DMS53 treated with DMSO at 0.1 percent for 48 hours (cell line): ENCODE results near the gene SERP2.
A peak's percentile ranks its signal among the peaks of the same experiment; 100 is the strongest.

Experiments used
- DNase-seq: peaks from one replicate; lab custom pipeline; 2025; ENCODE audit not compliant: unreplicated experiment; lab: John Stamatoyannopoulos, UW

The SERP2 gene

DNA sequence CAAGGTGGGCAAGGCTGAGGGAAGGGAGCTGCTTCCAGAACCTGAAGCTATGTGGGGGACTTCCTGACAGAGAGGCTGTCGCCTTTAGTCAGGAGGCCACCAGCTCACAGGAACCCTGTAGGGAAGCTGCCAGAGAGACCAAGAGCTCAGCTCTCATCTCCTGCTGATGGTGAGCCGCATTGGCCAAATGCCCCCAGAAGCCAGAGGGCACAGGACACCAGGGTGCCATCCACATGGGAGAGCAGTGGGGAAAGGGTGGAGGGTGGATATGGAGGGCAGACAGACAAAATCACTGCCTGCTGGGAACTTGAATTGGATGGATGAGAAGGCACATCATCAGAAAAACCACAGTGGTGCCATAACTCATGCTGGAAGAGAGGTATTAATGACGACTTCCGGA, 36.0 kb downstream of the SERP2 start:
- DNase-seq, result no peak

DNA sequence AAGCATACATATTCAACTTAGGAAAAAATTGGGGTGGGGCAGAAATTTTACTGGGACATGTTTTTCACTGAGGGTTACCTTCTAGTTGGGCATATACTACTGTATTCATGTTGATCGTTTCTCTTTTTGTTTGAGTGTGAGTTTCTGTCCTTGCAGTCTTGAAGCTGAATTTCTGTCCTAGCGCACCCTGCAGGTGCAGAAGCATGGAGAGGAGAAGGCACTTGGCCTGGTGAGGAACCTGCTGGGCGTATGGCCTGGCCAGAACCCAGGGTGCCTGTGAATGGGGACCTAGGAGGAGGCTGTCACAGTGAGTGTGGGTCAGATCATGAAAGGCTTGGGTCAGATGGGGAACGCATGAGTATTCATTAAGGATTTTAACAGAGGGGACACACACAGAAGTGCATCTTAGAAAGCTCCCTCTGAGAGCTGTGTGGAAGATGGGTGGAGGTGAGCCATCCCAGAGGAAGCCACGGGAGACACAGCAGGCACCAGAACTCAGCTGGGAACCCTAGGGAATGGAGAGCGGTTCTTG, 36.8 kb downstream of the SERP2 start:
- DNase-seq, result no peak

DNA sequence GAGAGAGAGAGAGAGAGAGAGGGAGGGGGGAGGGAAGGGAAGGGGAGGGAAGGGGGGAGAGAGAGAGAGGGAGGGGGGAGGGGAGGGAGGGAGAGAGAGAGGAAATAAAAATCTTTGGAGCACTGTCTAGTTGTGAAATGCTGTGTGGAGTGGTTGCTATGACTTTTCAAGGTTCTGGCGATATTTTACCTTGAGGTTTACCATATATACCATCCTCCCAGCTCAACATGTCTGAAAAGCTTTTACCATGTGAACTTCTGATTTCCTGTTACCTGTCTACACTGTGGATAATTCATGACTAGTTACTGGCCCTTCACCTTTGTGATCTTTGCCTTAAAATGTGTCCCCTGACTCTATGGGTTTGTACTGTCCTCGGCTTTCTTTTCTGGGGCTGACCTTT, 38.2 kb downstream of the SERP2 start:
- no peak for DNase-seq

DNA sequence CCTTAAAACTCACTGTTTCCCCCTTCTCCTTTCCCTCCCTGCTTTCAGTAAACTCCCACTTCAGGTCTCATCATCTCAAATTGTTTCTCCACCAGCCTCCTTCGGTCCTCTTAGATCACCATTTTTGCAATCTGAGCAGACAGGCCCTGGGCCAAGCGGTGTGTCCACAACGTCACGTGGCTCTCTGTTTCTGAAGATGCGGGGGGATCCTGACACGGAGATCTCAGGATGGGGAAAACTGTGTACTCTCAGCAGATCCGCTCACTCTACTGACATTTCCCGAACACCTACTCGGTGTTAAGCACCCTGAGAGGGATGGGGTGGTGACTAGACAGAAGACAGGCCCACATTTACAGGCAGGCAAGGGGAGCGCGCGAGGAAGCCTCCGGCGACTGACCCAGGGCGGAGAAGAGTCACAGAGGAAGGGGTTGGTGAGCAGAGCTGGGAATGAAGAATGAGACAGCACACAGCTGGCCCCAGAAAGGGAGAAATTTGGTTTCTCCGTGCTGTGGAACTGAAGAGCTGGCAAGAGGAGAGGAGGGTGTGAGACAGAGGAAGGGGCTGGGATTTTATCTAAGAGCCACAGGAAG, 38.8 kb downstream of the SERP2 start:
- no peak for DNase-seq

DNA sequence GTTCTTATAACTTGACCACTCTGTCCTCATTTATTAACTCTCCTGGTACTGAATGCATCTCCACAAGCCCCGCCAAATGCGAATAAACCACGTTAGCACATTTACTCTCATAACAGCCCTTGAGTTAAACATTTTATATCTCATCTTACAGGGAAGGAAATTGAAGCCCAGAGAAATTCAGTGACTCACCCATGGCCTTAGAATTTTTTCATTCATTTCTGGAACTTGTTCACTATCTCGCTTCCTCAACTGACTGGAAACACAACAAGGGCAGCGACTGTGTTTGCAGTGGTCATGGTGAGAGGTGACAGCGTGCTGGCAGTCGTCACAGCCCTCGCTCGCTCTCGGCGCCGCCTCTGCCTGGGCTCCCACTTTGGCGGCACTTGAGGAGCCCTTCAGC, 39.5 kb downstream of the SERP2 start:
- DNase-seq, result no peak

DNA sequence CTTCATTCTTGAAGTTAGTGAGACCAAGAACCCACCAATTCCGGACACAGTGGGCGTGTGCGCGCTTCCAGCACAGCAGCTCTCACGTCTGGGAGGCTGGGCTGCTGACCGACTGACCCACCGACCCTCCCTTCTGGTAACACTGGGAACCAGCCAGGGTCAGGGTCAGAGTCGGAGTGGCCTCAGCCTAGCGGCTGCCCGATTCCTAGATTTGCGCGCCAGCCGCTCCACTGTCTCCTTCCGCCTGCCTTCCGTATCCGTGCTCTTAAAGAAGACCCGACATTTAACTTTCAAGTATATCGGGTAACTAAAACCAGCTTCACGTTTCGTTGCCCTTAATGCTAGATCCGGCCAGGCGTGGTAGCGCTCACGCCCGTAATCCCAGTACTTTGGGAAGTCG, 41.1 kb downstream of the SERP2 start:
- DNase-seq, result no peak

DNA sequence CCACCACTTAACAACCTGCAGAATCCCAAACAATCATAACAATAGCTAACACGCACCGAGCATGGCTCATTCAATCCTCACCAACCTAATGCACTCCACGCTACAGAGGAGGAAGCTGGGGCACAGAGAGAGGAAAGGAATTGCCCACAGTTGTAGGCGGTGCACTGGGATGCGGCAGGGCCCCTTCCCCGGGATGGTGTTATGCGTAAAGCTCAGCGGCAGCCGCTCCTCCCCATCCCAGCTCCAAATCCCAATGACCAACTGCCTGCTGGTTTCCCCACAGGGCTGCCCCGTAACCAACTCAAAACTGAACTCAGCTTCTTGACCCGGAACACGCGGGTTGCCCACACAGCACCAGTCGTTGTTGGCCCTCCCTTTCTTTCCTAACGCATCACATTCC, 42.2 kb downstream of the SERP2 start:
- no peak for DNase-seq

DNA sequence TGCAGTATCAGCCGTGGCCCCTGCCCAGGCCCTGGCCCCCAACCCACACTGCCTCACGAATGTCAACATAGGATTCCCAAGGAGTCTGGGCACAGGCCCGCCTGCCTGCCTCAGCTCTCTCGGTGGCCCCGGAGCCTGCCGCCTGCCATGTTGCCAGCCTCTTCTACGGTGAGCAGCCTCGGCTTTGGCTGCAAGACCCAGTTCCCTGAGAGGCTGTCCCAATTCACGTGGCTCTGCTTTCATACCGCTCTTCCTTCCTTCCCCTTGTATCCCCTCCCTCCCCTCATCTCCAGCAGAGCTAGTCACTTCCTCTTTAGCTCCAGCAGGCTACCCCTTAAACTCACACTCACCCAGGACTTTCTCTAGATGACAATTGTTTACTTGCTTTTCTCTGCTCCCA, 42.7 kb downstream of the SERP2 start:
- DNase-seq, result no peak

DNA sequence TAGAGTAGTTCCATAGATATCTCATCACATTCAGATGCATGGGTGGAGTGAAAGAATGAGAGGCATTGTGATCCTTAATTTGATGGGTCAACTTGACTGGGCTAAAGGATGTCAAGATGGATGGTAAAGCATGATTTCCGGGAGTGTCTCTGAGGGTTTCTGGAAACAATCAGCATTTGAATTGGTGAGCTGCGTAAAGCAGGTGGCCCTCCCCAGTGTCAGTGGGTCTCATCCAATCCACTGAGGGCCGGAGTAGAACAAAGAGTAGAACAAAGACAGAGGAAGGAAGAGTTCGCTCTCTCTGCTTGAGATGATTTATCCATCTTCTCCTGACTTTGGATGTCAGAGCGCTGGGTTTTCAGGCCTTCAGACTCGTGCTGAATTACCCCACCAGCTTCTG, 43.1 kb downstream of the SERP2 start:
- DNase-seq, result no peak

DNA sequence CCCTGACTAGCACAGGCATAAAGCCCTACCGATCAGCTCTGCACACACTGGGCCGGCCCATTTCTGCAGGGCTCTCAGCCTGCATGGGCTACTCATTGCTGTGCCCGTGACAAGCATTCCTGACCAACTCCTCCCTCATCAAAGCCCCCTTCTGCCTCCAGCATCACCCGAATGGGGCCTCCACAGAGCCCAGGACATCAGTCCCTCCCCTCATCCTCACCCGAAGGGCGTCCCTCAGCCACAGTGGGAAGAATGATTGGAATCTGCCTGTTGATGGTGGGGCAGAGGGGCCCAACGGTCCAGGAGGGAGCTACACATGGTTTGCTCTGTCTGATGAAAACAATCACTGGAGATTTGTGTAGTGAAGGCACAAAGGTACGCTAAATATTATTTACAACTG, 43.8 kb downstream of the SERP2 start:
- DNase-seq, result no peak

DNA sequence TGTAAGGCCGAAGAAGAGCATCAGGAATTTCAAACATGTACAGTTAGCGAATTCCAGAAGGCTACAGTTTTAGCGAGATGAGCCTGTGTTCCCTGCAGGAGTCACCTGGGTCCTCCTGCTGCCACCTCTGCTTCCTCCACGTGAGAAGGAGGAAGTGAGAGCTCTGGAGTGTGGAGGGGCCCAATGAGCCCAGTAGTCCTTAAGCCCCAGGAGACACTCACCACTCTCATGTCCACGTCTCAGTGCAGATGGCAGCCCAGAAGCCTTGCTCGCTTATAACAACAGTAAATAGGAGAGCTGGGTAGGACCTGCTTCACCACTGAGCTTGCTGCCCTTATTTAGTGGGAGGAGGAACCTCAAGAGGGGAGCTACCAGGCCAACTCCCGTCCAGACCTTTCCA, 44.3 kb downstream of the SERP2 start:
- no peak for DNase-seq

DNA sequence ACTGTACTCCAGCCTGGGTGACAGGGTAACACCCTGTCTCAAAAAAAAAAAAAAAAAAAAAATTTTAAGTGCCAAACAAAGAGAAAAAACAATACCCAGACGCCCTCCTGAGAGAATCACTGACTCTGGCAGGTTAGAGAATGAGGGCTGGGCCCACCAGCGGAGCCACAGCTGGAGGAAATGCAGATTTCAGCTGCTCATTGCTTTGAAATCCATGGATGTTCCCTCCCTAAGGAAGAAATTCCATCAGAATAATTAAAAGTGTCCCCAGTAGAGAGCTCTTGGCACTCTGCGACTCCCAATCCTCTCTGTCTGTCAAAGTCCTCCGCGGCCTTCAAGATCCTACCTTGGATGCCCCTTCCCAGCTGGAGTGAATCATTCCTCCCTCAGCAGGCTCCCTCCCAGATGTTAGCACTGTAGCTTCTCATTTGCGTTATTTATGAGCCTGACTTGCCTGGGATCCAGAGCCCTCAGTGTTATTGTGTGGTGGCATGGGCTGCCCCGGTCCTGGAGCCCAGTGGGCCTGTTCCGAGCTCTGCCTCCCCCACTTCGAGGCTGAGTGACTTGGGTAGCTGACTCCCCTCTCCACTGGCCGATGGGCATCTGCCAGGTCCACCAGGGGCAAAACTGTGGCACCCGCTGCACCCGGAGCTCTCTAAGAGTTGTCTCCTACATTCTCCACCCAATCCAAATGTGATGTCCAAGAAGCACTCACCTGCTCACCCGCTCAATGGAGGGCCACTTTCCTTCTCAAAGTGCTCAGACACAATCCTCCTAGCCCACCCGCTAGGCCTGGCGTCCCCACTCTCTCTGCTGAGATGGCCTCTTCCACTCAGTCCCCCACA, 47.0 kb downstream of the SERP2 start:
- DNase-seq, result no peak

DNA sequence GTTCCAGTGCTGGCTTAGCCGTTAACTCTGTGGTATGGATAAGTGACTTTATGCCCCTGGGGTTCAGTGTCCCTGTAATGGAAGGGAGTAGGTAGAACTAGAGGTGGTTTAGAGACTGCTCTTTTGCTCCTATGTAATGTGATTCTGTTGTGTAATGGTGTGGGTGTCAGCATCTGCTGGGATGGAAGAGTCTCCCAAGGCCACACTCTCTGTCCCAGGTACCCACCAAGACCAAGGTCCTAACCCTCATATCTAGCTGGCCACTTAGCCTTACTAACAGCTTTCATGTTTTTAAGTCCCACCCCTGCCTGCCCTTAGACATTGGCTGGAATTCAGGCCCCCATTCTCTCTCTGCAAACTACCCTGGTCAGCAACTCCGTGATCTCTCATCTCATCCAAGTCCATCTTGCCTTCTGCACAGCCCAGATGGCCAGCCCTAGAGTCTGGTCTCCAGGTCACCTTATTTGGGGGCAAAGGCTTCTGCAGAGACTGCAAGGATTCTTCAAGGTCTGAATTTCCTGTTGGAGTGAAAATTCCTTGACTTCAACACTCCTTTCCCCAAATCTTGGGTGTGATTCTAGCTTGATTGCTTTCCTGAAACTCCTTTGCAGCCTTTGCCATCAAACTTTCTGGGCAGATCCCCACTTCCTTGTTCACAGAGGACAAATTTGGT, 48.4 kb downstream of the SERP2 start:
- DNase-seq, result no peak

DNA sequence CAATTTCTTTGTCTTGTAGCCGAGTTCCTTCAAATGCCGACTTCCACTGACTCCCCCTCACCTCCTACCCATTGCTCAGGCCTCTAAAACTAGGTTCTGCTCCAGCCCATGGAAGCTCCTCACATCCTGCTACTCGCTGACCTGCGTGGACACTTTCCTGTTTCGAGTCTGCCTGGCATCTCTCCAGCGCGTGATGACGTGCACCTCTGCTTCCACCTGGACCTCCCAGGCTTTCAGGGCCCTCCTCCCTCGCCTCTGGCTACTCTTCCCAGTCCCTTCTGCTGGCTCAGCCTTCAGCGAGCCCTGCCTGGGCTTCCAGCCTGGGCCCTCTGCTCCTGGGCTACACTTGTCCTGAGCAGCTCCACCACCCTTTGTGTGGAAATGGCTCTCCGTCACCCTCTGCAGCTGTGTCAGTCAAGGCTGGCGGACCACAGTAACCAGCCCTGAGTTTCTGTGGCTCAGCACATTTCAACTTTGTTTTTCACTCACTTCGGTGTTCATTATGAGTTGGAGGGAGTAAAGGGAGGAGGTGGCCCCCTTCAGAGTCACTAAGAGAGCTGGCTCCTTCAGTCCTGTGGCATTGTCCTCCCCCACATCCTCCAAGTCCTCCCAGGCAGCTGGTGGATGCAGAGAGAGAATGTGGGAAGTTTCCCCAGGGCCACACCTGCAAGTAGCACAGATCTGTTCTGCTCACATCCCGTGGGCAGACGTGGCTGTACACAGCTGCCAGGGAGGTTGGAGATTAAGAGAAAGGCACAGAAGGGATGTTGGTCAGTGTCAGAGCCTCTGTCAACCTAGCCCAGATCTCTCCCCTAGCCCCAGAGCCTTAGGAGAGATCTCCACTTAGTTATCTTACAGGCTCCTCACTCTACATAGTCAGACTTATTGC, 49.4 kb downstream of the SERP2 start:
- peak; percentile 20 for DNase-seq

DNA sequence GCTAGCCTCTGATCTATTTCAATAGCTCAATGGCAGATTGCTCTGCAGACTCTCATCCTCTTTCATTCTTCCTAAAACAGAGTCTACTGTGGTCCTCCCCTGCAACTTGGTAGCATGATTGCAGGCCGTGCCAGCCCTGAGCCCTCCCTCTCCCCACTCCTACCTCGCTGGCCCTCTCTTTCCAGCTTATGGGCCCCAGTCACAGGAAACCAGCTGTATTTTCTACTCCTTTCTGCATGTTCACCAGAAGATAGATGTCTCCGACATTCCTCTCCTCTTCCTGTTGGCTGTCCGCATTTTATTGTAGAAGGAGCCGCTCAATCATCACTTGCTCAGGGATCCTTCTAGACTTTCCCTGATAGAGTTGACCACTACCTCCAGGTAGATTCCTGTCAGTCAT, 50.2 kb downstream of the SERP2 start:
- DNase-seq, result no peak

DNA sequence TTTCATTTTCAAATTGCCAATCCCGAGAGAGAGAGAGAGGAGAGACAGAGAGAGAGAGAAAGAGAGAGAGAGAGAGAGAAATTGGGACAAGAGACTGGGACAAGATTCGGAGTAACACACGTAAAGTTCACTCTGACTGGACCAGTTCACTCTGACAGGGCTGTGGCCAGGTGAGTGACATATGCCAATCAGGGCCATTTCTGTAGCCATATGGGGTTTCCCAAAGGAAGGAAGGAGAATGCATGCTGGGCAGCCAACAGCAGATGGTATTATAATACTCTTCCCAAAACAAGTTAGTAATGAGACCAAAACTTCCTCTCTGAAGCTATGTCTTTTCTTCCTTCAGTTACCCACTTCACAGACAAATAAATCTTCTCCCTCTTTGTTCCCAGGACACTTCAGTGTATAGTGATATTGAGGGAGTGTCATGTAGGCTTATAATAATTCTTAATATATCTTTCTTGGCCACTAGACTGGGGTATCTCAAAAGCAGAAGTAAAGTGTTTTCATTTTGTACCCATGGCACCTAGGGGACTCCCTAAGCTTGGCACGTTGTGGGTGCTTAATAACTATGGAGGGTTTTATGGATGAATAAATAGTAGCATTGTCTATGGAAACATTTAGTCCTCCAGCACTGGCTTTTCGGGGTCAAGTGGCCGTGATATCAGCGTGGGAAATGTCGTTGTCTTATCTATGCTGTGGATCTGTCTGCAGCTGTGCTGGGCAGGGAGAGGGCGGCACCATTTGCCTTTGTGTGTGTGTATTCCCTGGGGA, 51.6 kb downstream of the SERP2 start:
- no peak for DNase-seq

DNA sequence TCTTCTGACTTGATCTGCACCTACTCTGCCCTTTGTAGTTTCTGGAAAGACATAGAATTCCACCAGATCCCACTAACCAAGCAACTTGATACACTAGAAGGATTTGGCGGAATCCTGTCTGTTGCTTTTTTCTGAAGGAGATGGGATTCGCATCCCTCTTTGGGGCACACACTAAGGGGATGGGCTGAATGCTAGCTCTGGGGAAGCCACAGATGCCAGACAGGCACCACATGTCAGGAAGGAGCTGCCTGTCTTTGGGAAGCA, 52.1 kb downstream of the SERP2 start:
- DNase-seq, result no peak

DNA sequence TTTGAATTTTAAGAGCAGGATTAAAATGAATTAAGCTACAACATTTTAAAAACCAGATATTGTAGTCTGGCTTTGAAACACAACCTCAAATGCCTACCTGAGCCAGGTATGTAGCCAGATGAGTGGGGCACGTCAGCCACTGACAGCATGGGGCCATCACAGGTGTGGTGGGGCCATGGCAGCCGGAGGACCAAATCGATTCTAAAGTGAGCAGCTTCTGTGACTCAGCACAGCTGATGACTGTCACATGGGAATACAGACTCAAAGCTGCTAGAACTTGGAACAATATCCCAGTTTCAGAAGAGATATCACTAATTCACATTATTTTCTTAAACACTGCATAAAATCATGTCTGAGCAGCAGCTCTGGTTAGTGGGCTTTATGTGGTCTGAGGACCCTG, 52.8 kb downstream of the SERP2 start:
- no peak for DNase-seq

DNA sequence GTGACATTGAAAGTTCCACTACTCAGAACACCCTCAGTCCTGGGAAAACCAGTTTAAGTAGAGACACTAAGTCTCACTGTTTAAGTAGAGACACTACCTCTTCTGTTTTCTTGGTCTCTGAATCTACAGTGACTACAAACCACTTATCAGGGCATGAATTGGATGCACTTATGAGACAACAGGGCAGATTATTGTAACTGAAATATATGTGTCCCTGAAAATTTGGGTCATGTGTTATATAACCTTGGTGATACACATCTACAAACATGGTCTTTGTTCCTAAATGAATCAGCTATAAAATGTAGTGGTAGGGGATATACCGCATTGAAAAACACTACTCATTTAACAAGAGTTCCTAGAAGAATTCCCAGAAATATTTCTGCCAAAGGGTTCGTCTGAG, 55.7 kb downstream of the SERP2 start:
- no peak for DNase-seq

DNA sequence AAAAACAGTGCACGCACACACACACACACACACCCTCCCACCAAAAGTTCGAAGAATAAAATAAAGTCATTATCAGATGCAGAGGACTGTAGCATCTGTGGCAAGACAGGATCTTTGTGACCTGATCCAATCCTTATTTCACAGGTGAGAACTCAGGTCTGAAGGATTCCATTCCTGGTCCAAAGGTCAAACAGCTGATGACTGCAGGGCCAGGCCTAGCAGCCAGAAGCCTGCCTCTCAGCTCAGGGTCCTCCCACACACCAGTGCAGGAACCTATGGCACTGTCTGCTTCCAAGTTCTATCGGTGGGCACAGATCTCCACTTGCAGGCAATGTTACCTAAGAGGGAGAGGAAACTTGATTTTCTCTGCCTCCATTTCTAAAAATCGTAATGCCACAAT, 57.5 kb downstream of the SERP2 start:
- DNase-seq, result peak; percentile 34

DNA sequence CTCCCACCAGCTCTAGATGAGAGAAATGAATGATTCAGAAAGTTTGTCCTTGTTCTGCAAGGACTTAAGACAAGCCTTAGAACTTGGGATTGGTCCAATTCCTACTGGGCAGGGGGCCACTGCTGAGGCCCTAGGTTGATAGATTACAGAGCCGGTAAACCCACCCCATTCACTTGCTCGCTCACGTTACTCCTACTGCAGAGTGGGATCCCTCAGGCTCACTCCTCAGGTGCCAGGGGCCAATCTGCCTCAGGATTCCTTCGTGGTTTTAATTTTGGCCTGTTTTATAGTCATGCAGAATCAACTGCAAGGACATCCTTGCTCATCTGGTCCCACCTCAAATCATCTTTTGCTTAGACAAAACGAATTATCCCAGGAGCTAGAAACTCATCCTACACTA, 59.0 kb downstream of the SERP2 start:
- no peak for DNase-seq
